HUDEP-2 (cell line): Measurements from ENCODE around the gene SNORC.

Source experiments
- DNase-seq, 76 experiments: peaks; one replicate each; lab custom pipeline; 2025; ENCODE audit not compliant: unreplicated experiment in 76 of 76; lab: John Stamatoyannopoulos, UW

Gene SNORC

DNA sequence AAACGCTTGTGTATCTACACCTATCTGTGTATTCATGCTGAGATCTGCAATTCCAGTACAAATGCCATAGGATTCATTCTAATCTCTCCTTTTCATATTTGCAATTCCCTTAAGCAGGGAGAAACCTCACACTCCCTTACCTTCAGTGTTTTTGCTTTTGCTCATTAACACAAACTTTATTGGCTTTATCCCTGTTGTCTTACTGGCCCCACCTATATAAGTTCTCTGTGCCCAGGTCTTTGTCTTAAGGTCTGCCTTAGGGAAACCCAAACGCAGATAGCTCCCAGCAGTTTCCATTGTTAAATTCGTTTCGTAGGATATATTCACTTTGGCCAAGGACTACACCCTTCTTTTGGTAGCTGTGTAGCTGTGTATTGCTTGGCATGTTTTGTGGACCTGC lies 4.0 kb upstream of the SNORC start:
- no peak for DNase-seq

DNA sequence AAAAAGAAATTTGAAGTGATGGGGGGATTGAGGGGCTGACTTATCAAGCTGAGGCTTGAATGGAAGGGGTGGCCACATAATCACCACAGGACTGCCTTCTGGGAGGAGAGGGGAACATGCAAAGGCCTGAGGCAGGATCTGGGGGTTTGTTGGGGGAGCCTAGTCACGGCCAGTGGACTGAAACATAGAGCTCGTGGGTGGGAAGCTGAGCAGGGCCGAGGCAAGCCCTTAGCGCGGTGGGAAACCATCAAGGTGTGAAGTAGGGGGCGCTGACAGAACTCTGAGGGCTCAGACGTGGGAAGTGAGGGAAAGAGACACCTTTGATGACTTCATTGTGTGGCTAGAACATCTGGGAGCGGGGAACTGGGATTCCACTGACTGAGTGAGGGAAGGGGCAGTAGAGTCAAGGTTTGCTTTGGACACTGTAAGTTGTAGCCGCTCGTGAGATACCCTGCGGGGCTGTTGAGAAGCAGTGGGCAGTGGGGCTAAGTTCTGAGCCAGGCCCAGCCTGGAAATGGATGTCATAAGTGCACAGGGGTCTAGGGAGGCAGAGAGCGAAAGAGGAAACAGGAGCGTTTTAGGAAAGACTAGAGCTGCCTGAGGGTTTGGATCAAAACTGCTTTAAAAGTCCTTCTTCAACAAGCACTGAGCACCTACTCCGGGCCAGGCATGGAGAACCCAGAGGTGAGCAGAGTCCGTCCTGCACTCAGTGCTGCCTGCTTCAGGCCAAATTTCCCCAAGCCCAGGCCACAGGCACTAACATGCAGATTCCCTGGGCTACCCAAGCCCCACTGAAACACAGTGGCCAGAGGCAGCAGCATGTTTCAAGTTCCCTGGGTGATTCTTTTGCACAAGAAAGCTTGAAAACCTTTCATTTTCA lies 686 bp upstream of the SNORC start:
- DNase-seq = no peak

DNA sequence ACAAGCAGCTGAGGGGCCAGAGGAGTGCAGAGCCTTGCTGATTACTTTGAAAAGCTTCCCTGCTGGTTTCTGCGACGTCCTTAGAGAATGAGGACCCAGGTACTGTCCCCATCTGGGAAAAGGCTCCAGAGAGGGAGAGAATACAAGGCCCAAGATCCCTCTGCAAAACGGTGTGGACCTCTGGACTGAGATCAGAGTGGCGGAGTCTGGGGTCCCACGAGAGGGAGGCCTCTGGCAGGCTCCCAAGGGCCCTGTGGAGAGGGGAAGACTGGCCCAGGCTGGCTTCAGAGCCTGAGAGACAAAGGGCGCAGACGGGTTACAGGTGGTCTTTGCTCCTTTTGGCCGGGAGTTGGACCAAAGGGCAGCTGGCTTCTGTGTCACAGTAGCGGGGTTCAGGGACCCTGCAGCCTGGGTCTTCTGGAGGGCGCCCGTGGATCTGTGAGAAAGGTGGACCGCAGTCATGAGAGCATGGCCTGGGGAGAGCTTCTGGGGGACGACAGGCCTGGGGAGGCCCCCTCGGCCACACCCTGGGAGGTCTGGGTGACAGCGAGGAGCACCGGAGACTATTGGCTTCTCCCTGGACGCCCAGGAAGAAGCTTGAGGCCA lies 805 bp downstream of the SNORC start:
- DNase-seq = no peak

DNA sequence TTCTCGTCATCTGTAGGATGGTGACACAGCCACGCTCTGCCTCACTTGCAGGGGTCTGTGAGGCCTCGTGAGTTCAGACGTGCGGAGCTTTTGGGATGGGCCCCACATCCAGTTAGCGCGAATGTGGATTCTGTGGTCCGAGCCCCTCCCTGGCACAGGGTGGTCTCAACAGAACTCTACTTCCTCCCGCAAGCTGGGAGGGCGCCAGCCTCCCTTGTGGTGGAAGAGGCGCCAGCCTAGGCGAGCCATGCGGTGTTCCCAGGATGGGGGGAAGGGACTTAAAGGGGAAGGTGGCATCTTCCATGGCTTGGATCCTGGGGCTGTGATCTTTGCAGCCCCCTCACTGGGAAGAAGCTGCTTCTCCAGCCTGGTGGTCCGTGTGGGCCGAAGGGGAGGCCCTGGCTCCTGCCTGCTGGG lies 1.4 kb downstream of the SNORC start:
- DNase-seq = no peak

DNA sequence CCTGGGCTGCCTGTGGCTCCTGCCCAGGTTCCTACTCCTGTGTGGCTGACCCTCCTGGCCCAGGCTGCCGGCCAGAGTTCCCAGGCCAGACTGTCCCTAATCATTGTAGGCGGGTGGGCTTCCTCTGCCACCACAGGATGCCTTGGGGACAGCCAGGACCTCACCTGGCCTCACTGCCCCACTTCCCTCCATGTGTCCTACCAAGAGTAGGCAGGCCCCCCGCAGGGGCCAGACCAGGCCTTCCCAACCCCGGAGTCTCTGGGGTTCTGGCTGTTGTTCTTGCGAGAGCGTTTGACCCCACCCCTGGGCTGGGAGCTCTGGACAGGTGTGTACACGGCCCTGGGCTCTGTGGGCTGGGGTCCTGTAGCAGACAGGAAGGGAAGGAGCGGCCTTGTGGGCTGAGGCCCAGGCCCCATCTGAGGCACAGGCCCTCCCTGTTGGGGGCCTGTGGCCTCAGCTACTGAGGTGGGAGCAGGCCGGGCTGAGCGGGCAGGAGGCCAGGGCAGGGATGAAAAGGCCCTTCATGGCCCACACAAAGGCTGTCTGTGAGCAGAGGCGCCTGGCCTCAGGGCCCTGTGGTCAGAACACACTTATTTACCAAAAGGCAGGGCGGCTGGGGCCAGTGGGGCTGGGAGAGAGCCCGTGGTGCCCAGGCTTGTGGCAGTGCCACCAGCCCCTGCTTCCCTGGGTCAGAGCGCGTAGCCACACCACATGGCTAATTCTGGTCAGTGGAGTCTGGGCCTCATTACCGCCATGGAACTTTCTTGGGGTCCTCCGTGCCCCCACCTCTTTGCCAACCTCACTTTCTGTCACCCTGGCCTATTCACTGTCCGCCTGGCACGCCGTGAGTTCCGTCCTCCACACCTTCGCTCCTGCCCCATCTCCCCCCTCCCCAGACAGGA lies 2.0 kb downstream of the SNORC start:
- DNase-seq = no peak

DNA sequence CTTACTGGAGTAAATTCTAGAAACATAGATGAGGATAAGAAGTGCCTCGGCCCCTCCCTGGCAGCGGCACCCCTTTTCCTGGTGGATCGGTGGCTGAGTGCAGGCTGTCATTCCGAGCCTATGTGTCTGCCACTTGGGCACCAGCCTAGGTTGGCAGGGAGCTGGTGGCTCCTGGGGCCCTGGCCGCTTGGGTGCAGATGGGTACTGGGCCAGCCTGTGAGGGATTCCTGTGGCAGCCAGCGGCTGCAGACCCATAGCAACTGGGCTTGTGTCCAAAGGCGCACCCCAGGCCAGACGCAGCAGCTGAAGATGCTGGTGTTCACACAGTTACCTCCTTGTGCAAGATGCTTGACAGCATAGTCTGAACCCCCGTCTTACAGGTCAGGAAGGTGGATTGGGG lies 2.8 kb downstream of the SNORC start:
- no peak for DNase-seq

DNA sequence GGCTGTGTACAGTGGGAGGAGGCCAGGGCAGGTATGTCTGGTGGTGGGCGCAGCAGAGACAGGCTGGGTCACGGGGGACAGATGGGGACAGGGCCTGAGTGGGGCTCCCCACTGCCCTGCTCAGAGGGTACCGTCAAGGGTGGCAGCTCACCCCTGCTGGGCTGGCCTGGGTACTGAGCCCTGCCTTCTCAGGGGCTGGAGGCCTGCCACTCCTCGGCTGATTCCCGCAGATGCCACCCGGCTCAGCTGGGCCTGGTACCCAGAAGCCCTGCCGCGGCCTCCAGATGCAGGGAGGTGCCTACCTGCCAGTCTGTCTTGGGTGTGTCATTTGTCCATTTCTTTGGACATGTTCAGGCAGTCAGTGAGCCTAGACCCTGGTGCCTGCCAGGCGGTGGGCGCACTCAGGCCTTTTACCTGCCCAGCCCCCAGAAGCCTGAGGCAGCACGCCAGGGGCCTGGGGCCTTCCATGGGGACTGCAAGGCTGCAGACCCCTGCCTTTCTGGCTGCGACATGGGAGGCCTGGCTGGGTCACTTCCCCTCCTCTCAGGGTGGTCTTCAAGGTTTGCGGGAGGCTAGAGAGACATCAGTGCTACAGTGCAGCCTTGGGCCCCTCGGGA lies 3.3 kb downstream of the SNORC start:
- DNase-seq = no peak

DNA sequence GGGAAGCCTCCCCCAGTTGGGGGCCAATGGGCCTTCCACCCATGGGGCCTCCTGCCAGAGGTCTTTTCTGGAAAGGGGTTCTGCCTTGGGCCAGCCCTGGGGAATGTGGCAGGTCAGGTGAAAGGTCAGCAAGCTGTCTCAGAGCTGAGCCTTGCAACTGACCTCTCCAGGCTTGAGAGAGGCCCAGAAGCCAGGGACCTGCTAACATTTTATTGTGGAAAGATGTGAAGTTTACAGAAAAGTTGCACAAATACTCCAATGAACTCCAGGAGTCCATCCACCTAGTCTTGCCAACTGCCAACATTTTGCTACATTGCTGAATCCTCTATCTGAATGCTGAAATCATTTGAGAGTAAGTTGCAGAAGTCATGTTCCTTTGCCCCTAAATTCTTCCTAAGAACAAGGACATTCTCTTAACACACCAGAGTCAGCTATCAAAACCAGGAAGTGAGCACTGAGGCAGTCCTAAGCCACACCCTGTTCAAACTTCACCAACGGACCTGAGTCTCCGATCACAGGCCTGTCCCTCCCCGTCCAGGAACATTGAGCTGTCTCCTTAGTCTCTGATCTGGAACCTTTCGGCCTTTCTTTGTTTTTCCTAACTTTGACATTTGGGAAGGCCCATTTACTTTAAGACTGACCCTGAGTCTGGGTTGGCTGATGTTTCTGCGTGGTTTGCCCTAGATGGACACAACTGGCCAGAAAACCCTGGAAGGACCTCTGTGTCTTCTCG lies 4.0 kb downstream of the SNORC start:
- peak in 1 of 76 experiments; percentile 4 for DNase-seq

DNA sequence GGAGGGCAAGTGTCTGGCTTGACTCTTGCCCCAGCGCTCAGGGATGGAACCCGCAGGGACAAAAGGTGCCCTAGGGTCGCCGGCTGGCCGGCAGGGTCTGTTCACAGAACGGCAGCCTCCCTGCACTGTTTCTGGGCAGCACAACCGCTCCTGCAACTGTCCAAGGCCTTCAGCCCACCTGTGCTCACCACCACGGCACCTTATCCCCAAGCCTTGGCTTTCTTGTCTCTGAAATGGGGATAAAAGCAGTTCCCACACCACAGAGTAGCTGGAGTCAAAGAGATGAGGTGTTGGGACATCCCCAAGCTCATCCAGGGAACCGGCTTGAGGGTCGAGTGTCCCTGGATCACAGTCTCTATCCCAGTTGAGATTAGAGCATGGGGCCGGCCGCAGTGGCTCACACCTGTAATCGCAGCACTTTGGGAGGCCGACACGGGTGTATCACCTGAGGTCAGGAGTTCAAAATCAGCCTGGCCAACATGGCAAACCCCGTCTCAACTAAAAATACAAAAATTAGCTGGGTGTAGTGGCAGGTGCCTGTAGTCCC lies 4.7 kb downstream of the SNORC start:
- no peak for DNase-seq

DNA sequence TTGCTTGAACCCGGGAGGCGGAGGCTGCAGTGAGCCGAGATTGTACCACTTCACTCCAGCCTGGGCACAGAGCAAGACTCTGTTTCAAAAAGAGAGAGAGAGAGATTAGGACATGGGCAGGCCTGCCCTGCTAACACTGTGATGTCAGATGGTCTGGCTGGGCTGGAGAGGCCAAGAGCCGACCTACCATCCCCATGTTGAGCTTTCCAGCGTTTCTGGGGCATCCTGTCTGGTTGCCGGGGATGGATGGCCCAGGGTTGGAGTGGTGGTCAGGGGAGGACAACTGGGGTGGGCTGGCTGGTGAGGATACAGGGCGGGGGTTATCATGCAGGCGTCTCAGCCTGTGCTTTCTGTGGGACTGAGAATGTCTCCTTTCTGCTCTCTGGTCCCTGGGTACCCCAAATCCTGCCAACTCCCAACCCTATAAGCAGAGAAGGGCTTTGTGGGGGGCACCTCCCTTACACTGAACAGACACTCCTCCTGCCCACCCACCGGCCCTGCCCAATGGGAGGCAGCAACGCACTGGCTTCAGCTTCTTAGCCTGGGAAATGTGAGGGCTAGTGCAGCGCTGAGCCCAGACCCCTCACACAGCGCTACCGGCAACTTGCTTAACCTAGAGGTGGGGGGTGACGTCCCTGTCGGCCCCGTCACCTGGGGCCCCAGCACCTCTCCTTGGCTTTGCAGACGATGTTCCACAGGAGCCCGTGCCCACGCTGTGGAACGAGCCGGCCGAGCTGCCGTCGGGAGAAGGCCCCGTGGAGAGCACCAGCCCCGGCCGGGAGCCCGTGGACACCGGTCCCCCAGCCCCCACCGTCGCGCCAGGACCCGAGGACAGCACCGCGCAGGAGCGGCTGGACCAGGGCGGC lies 5.4 kb downstream of the SNORC start:
- no peak for DNase-seq

DNA sequence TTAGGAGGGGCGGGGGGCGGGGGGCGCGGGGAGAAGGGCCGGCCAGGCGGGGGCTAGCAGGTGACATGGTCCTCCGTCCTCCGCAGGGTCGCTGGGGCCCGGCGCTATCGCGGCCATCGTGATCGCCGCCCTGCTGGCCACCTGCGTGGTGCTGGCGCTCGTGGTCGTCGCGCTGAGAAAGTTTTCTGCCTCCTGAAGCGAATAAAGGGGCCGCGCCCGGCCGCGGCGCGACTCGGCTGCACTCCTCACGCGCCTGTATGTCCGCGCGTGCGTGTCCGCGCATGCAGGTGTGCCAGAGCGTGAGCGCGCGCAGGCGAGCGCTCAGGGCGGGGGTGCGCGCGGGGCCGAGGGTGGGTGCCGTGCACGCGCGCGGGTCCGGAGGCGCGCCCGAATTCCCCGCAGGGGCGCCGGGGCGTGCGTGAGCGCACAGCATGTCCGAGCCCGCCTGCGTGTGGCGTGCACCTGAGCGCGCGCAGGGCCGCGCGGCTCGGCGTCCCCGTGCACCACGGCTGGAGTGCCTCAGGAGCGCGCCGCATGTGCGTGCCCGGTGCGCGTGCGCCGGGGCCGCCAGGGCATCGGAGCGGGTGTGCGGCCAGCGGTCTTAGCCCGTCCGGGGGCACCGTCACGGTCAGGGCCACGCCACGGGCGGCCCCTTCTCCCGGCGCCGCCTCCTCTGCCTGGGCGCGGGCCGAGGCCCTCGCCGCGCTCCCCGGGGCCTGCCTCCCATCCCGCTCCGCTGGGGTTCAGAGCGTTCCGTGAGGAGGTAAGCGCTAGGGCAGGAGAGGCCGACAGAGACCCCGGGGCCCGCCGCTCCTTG lies 6.3 kb downstream of the SNORC start:
- peak in 1 of 76 experiments; percentile 11 for DNase-seq

DNA sequence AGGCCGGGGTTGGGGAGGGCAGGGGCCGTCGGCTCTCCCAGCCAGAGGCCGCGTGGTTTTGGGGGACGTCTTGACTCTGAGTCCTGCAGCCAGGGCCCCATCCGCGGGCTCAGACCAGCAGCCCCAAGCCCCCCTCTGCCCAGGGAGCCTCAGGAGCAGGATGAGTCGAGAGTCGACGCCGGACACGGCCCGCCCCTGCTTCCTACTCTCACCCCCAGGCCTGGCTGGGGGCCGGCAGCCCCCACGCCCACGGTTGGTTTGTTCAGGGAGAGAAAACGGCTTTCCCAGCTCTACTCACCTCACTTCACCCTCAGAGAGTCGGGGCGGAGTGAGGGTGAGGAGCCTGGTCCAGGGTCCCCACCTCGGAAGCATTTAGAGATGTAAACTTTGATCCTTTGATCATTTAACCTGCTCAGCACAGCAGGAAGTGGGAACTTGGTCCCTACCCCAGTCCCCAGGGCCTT lies 6.9 kb downstream of the SNORC start:
- DNase-seq = no peak

DNA sequence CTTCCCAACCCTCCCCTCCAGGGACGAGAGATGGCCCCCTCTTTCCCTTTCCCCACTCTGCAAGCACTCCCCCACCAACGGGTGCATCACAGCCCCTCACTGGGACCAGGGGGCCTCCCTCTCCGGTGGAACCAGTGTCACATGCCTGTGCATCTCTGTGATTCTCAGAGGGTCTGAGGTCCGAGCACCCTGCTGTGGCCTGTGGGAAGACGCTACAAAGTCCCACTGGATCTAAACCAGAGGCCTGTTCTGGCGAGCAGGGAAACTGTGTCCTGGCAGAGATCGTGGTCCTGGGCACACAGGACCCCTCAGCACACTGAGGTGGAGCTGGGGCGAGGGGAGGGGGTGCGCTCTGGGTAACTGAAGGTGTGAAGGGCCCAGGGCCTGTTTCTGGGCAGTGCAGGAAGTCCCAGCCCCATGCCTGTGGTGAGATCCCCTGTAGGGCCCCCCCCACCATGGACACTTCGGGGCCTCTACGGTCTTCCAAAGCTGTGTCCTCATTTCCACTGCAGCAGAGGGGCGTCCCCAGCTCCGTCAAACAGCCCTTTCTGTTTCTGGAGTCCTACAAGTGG lies 8.0 kb downstream of the SNORC start:
- DNase-seq = no peak

DNA sequence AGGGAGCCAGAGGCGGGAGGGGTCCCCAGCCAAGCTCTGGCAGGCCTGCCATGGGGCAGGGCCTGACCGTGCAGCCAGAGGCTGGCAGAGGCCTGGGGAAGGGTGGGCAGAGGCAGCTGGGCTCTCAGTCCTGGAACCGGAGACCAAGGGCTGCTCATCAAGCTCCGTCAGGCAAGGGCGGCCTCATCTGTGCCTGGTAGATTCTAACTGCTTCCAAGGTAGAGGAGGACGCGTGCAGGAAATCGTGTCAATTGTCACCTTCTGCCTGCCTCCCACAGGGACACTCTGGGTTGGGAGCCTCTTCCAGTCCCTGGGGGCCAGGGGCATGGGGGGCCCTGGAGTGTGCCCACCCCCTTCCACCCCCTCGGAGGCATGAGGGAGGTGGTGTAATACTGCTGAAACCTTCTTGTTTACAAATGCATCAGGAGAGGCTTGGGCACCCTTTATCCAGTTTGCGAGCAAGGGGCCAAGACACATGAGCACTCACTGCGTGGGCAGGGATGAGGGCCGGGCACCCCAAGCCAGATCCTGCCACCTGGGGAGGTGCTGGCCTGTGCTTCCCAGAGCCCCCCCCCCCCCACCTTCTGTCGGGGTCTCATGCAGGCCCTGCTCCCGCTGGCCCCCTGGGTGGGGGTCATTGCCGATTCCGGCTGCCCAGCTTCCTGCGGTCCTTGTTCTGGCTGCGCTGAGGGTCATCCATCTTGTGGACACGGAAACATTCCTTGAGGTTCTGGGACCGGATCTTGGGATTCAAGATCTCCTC lies 9.0 kb downstream of the SNORC start:
- no peak for DNase-seq

DNA sequence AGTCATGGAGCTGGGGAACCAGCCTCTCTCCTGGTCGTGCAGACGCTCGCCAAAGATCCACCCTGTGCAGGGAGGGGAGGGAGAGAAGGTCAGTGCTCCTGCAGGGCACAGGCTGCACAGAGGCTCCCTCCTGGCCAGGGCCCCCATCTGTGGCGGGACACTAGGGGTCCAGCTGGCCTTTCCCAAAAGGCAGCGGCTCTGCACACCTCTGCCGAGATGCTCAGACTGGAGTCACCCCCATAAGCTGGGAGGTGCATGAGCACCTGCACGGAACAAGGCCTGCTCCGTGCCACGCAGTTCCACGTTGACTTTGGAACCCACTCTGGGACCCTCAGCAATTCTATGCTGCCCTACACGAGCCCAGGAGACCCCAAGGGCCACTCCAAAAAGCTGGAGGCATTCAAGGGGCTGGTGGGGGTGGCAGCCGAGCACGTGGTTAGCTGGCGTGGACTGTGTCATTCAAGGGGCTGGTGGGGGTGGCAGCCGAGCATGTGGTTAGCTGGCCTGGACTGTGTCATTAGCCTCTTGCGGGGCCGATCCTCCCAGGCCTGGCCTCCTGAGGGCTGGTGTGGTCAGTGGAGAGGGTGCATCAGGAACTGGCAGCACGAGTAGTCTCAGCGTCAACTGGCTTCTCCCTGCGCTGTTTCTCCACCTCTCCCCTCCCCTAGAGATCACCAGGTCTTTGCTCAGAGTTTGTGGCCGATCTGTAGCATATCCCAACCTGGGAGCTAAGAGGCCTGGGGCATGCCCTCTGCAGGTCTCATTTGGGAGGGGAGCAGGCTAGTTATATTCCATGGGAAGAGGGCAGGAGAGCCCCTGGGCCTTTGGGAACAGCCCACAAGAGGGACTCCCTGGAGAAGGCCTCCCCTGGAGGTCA lies 9.8 kb downstream of the SNORC start:
- no peak for DNase-seq

DNA sequence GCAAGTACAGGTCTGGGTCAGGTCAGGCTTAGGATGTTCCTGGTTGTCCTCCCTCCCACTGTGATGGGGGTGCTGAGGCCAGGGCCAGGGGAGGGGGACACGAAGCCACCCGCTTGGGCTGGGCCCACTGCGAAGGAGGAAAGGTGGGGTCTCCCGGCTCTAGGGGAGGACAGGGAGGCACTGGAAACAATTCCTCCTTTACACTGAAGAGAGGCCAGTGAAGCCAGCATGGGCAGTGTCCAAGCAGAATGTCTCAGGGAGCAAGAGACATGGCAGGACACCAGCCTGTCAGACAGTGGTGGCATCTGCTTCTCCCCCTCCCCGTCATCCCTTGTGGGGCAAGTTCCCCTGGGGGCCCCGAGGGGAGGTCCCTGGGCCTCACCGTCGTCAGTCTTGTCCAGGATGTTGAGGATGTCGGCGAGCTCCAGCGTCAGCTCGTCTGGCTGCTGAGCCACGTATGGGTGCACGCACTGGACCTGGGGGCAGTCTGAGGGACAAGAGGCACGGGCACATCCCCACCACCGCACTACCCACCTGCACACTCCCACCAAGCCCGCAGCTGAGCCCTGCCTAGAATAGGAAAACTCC lies 10.8 kb downstream of the SNORC start:
- DNase-seq = no peak
